CD4-positive, alpha-beta T cell (primary cell): ENCODE data around the gene ADCY10. TPM values are rescaled to one million over a fixed set of nuclear protein-coding genes. Genes with fewer than 3 reads are reported as not detected.

Experiments used
- ATAC-seq: fragments of 200-7000 bp; cut with Tn5 transposase; one replicate; pipeline ENCODE4 v1.10.0; 2022; ENCODE audit warnings: mild to moderate bottlenecking; ENCODE audit not compliant: poor library complexity
- CTCF ChIA-PET: fragments of 350-600 bp; sonication (Branson Sonifier 250); formaldehyde crosslinking; loops from one replicate; lab custom pipeline; 2021; ENCODE audit warnings: antibody characterized with exemption, inconsistent platforms; lab: Charles Lee
- POLR2A ChIA-PET: fragments of 350-600 bp; sonication (Branson Sonifier 250); formaldehyde crosslinking; loops from one replicate; lab custom pipeline; 2021; ENCODE audit warnings: antibody characterized with exemption, inconsistent platforms; lab: Charles Lee
- DNase-seq, 14 experiments: peaks; one replicate each; pipeline ENCODE4 v3.0.0-alpha.2; 2013 to 2020; ENCODE audit warnings: mixed read lengths in 2 of 14
- H3K27ac ChIP-seq, 2 donors: one replicate each; pipeline versions ENCODE4 v1.5.1 to v1.7.0; 2013; ENCODE audit warnings: low read length in 2 of 2, low read depth in 1 of 2, mild to moderate bottlenecking in 1 of 2
- H3K27me3 ChIP-seq, 2 experiments: 1 replicate in 1 of 2; 2 replicates in 1 of 2; pipeline versions ENCODE4 v1.6.1 to v1.7.0; 2013; ENCODE audit warnings: low read length in 2 of 2, control low read depth in 1 of 2, mild to moderate bottlenecking in 1 of 2, moderate library complexity in 1 of 2; ENCODE audit not compliant: insufficient read depth in 2 of 2, control insufficient read depth in 1 of 2
- H3K36me3 ChIP-seq: one replicate; pipeline ENCODE4 v1.6.1; 2013; ENCODE audit warnings: low read length, control low read depth; ENCODE audit not compliant: insufficient read depth
- H3K4me1 ChIP-seq: one replicate; pipeline ENCODE4 v1.6.1; 2013; ENCODE audit warnings: low read length, control low read depth; ENCODE audit not compliant: insufficient read depth
- H3K4me3 ChIP-seq: one replicate; pipeline ENCODE4 v1.5.1; 2013; ENCODE audit warnings: mild to moderate bottlenecking, low read length, moderate library complexity
- H3K9me3 ChIP-seq, 2 experiments: 1 replicate in 1 of 2; 2 replicates in 1 of 2; pipeline versions ENCODE4 v1.6.1 to v1.7.0; 2013; ENCODE audit warnings: low read length in 2 of 2, mild to moderate bottlenecking in 2 of 2, control low read depth in 1 of 2, moderate library complexity in 1 of 2; ENCODE audit not compliant: control insufficient read depth in 1 of 2, insufficient read depth in 1 of 2
- H3K27ac Mint-ChIP-seq: one replicate; pipeline ENCODE4 v1.8.0; 2020; ENCODE audit warnings: mixed read lengths
- H3K27me3 Mint-ChIP-seq: one replicate; pipeline ENCODE4 v1.8.0; 2021; ENCODE audit warnings: mixed read lengths
- H3K36me3 Mint-ChIP-seq: one replicate; pipeline ENCODE4 v1.8.0; 2021; ENCODE audit warnings: low read depth, mixed read lengths
- H3K4me1 Mint-ChIP-seq: one replicate; pipeline ENCODE4 v1.8.0; 2021; ENCODE audit warnings: low read depth, mixed read lengths
- H3K4me3 Mint-ChIP-seq: one replicate; pipeline ENCODE4 v1.8.0; 2020; ENCODE audit warnings: mild to moderate bottlenecking, mixed read lengths
- H3K9me3 Mint-ChIP-seq: one replicate; pipeline ENCODE4 v1.8.0; 2020; ENCODE audit warnings: mixed read lengths
- intact Hi-C, 2 experiments: fragments of 100-400 bp; cut with DNase I in 1 of 2; cut with micrococcal nuclease in 1 of 2; formaldehyde crosslinking; loops; one replicate each; pipeline versions ENCODE4 v1.15.1 to v1.9.0; 2023 to 2025; cut with DNase I, micrococcal nuclease
- total RNA-seq, 174 experiments: library from RNA in 2 of 174; stranded (reverse) in 2 of 174; gene quantifications; one replicate each; pipeline ENCODE4 v1.2.3 and lab custom pipeline; 2021 to 2026
- TF ChIP-seq, protein P1 (sequence below): fragments of 200-600 bp; IDR thresholded peaks from one replicate; pipeline ENCODE4 v1.8.0; 2022; ENCODE audit warnings: antibody characterized with exemption, mild to moderate bottlenecking

The ADCY10 gene
- total RNA-seq, 2 experiments from 2014 or later: 0.11 to 0.52 TPM

DNA sequence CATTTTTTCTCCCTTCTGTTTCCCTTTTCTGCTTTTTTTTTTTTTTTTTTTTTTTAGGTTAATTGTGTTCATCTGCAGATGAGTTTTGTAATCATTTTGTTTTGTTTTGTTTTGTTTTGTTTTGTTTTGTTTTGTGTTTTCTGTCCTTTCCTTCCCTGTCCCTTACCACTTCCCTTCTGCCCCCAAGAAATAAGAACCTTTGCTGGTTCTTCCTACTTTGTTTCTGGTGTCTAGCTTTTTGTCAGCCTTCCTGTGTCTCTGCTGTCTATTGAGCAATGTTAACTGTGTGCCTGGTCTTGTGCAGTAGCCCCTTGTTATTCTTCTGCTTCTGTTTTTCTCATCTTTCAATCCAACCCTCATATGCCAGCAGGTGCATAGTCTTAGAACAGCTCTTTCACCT lies 146.2 kb downstream of the ADCY10 start:
- no peak for DNase-seq
- ChIA-PET POLR2A (no interaction called here), CTCF (no interaction called here)
- no peaks in the 10 kb centered on the region for H3K27me3 Mint-ChIP-seq
- H3K36me3 ChIP-seq: peaks cover 4% of the 10 kb centered on the region
- H3K27ac ChIP-seq: no peak overlapping the region
- no peaks in the 10 kb centered on the region for H3K4me1 ChIP-seq
- no peak overlapping the region for H3K27ac Mint-ChIP-seq
- no peaks in the 10 kb centered on the region for H3K27me3 ChIP-seq
- H3K9me3 Mint-ChIP-seq: no peaks in the 10 kb centered on the region
- no peak overlapping the region for H3K4me3 ChIP-seq
- ATAC-seq: no peak
- TF ChIP-seq, protein P1, sequence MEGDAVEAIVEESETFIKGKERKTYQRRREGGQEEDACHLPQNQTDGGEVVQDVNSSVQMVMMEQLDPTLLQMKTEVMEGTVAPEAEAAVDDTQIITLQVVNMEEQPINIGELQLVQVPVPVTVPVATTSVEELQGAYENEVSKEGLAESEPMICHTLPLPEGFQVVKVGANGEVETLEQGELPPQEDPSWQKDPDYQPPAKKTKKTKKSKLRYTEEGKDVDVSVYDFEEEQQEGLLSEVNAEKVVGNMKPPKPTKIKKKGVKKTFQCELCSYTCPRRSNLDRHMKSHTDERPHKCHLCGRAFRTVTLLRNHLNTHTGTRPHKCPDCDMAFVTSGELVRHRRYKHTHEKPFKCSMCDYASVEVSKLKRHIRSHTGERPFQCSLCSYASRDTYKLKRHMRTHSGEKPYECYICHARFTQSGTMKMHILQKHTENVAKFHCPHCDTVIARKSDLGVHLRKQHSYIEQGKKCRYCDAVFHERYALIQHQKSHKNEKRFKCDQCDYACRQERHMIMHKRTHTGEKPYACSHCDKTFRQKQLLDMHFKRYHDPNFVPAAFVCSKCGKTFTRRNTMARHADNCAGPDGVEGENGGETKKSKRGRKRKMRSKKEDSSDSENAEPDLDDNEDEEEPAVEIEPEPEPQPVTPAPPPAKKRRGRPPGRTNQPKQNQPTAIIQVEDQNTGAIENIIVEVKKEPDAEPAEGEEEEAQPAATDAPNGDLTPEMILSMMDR: no peak
- peaks cover 0 to 5% of the 10 kb centered on the region in 2 experiments for H3K9me3 ChIP-seq
- intact Hi-C loops: no loop called here
- H3K4me1 Mint-ChIP-seq: peaks cover 2% of the 10 kb centered on the region
- H3K36me3 Mint-ChIP-seq: peaks cover 23% of the 10 kb centered on the region
- H3K4me3 Mint-ChIP-seq: no peak overlapping the region

DNA sequence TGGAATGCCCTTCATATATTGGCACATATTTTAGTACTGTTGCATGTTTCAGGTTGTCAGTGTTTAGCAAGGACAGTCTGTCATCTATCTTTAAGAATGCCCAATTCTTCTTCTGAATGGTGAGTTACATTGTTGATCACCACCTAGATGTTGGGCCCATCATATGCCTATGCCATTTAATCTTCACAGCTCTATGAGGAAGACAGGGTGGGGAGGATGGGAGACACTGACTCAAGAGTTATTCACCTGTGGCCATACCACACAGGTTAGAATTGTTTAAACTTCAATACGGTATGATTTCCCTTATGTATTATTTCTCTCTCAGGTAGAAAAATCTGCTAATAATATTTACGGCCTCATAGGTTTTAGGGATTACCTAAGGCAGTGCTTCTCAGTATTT lies 147.4 kb downstream of the ADCY10 start:
- Histone ChIP-seq H3K9me3 (no peaks in the 10 kb centered on the region), H3K27ac (no peak overlapping the region), H3K4me3 (no peak overlapping the region), H3K4me1 (peaks cover 10% of the 10 kb centered on the region), H3K27me3 (no peaks in the 10 kb centered on the region), H3K36me3 (peaks cover 4% of the 10 kb centered on the region)
- no peak overlapping the region for H3K27ac Mint-ChIP-seq
- POLR2A ChIA-PET: no interaction called here
- no peak for ATAC-seq
- DNase-seq: no peak
- TF ChIP-seq, protein P1: no peak
- H3K27me3 Mint-ChIP-seq: no peaks in the 10 kb centered on the region
- H3K4me3 Mint-ChIP-seq: no peak overlapping the region
- peaks cover 21% of the 10 kb centered on the region for H3K36me3 Mint-ChIP-seq
- CTCF ChIA-PET: no interaction called here
- H3K4me1 Mint-ChIP-seq: peaks cover 14% of the 10 kb centered on the region
- intact Hi-C loops: no loop called here
- H3K9me3 Mint-ChIP-seq: no peaks in the 10 kb centered on the region

DNA sequence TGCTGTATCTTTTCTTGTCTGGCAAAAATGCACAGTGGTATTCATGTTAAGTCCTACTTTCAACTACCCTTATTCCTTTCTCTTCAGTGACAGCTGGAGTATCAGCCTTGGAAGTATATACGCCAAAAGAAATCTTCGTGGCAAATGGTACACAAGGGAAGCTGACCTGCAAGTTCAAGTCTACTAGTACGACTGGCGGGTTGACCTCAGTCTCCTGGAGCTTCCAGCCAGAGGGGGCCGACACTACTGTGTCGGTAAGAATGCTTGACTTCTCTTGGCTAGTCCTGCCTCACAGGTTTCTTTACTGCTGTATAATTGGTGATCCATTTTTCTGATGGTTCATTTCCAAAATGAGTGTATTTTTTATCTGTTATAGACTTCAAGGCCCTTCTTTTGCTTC lies 148.4 kb downstream of the ADCY10 start:
- CTCF ChIA-PET: no interaction called here
- no peak overlapping the region for H3K27ac Mint-ChIP-seq
- peaks cover 11% of the 10 kb centered on the region for H3K4me1 ChIP-seq
- DNase-seq (no peak), ATAC-seq (no peak)
- no peaks in the 10 kb centered on the region for H3K9me3 ChIP-seq
- no peak overlapping the region for H3K4me3 Mint-ChIP-seq
- intact Hi-C loops: no loop called here
- H3K9me3 Mint-ChIP-seq: no peaks in the 10 kb centered on the region
- H3K27ac ChIP-seq: no peak overlapping the region
- H3K27me3 ChIP-seq: no peaks in the 10 kb centered on the region
- POLR2A ChIA-PET: no interaction called here
- peaks cover 23% of the 10 kb centered on the region for H3K4me1 Mint-ChIP-seq
- H3K27me3 Mint-ChIP-seq: no peaks in the 10 kb centered on the region
- H3K36me3 Mint-ChIP-seq: peaks cover 21% of the 10 kb centered on the region
- H3K4me3 ChIP-seq: no peak overlapping the region
- H3K36me3 ChIP-seq: peaks cover 4% of the 10 kb centered on the region
- TF ChIP-seq, protein P1: no peak
